Measurements from ENCODE around the gene TP53I13. TPM values are rescaled to one million over a fixed set of nuclear protein-coding genes. Genes with fewer than 3 reads are reported as not detected.

TP53I13 gene
- total and polyA plus RNA-seq, 2 of the 13 experiments (the other 11 are each of a cell fraction or from before 2014, with no cell fraction given): 16.9 to 25.7 TPM

GRCh38 chr17:29574732-29575510 lies 6.4 kb downstream of the TP53I13 start (continued):
- TF ChIP-seq MIER3 (CRISPR knock-in tag; IDR thresholded peaks at IDR 0.05; ENCODE audit: borderline replicate concordance) (peak; percentile 53; the same call in 1 of the 2 replicates), NBN (conservative IDR thresholded peaks at IDR 0.05) (no peak), ZBTB49 (CRISPR knock-in tag; IDR thresholded peaks at IDR 0.05; ENCODE audit: borderline replicate concordance) (no peak), SNAPC5 (CRISPR knock-in tag; IDR thresholded peaks at IDR 0.05; ENCODE audit: borderline replicate concordance) (peak; percentile 69; the same call in 1 of the 2 replicates), CREM (IDR thresholded peaks at IDR 0.05) (no peak; the same call in 1 of the 2 replicates), CREM (CRISPR knock-in tag; IDR thresholded peaks at IDR 0.05) (no peak), CEBPG (CRISPR knock-in tag; IDR thresholded peaks at IDR 0.05) (no peak), AGO2 (optimal IDR thresholded peaks at IDR 0.05; ENCODE audit: low read depth, low read length) (peak; percentile 21), ZFP1 (CRISPR knock-in tag; IDR thresholded peaks at IDR 0.05) (no peak), ELF1 (CRISPR knock-in tag; IDR thresholded peaks at IDR 0.05) (peak; percentile 74), GMEB1 (CRISPR knock-in tag; IDR thresholded peaks at IDR 0.05; ENCODE audit: borderline replicate concordance) (peak; percentile 59; the same call in 1 of the 2 replicates), ZNF335 (CRISPR knock-in tag; IDR thresholded peaks at IDR 0.05) (0 out of 2 replicates have a peak, but pooled peaks have one; percentile 48), ZNF644 (CRISPR knock-in tag; IDR thresholded peaks at IDR 0.05; ENCODE audit: low read depth) (0 out of 2 replicates have a peak, but pooled peaks have one; percentile 50), DZIP1 (CRISPR knock-in tag; IDR thresholded peaks at IDR 0.05) (no peak), MEIS1 (CRISPR knock-in tag; IDR thresholded peaks at IDR 0.05; ENCODE audit: borderline replicate concordance) (peak; percentile 39; the same call in 1 of the 2 replicates), ZNF746 (CRISPR knock-in tag; IDR thresholded peaks at IDR 0.05) (peak; percentile 69; the same call in 1 of the 2 replicates), REXO4 (CRISPR knock-in tag; IDR thresholded peaks at IDR 0.05; ENCODE audit: borderline replicate concordance) (no peak), MAZ (IDR thresholded peaks at IDR 0.05; ENCODE audit: borderline replicate concordance, low read depth, low read length) (peak; percentile 82), MAZ (CRISPR knock-in tag; IDR thresholded peaks at IDR 0.05; ENCODE audit: low read depth) (peak; percentile 89), POLR2AphosphoS2 (IDR thresholded peaks at IDR 0.05; ENCODE audit: low read depth, low read length) (no peak), ARNT2 (CRISPR knock-in tag; IDR thresholded peaks at IDR 0.05; ENCODE audit: low read depth) (0 out of 2 replicates have a peak, but pooled peaks have one; percentile 64), ZNF563 (CRISPR knock-in tag; IDR thresholded peaks at IDR 0.05) (no peak; the same call in 1 of the 2 replicates), KLF15 (CRISPR knock-in tag; IDR thresholded peaks at IDR 0.05; ENCODE audit: borderline replicate concordance) (no peak), RFXANK (CRISPR knock-in tag; IDR thresholded peaks at IDR 0.05) (no peak), ZFP36L1 (CRISPR knock-in tag; IDR thresholded peaks at IDR 0.05) (no peak)

Measured in HepG2 (cell line).